GM06990 (cell line): ENCODE measurements around the gene PLPP6.
A peak's percentile ranks its signal among the peaks of the same experiment; 100 is the strongest.
"Not testable (repeated sequence)": the region's sequence is repeated elsewhere in the genome, so short reads cannot be mapped to it uniquely, and the experiment has no call there.

Source experiments
- DNase-seq: peaks from one replicate; pipeline ENCODE4 v3.0.0-alpha.2; 2011; ENCODE audit not compliant: insufficient read length; ENCODE audit errors: extremely low read depth
- H3K27me3 ChIP-seq: replicated peaks from 2 replicates; pipeline ENCODE4 v1.6.0; 2011; ENCODE audit warnings: low read length; ENCODE audit not compliant: control insufficient read depth, insufficient read depth
- H3K36me3 ChIP-seq: 2 replicates; pipeline ENCODE4 v1.5.1; 2011; ENCODE audit warnings: low read length; ENCODE audit not compliant: control insufficient read depth, insufficient read depth
- H3K4me3 ChIP-seq: replicated peaks from 2 replicates; pipeline ENCODE4 v1.5.1; 2011; ENCODE audit warnings: low read depth, mild to moderate bottlenecking, control low read depth, low read length
- CTCF ChIP-seq: IDR thresholded peaks from 2 replicates; pipeline ENCODE4 v1.5.1; 2011; ENCODE audit warnings: low read length, control low read depth, mild to moderate bottlenecking, inconsistent platforms; ENCODE audit not compliant: insufficient read depth, poor library complexity, severe bottlenecking

The PLPP6 gene

GRCh38 chr9:4639420-4639819 is 22.7 kb upstream of the PLPP6 start:
- Histone ChIP-seq H3K4me3 (no peak overlapping the region), H3K27me3 (no peaks in the 10 kb centered on the region), H3K36me3 (no peaks in the 10 kb centered on the region)
- TF ChIP-seq CTCF: no peak
- no peak for DNase-seq

- DNase-seq: no peak
- H3K27me3 ChIP-seq: no peaks in the 10 kb centered on the region
- H3K4me3 ChIP-seq: no peak overlapping the region
- no peaks in the 10 kb centered on the region for H3K36me3 ChIP-seq
- TF ChIP-seq CTCF: peak; percentile 12
Measured at GRCh38 chr9:4640027-4640426, 22.1 kb upstream of the PLPP6 start.

- no peak for TF ChIP-seq CTCF
- H3K27me3 ChIP-seq: no peaks in the 10 kb centered on the region
- DNase-seq: no peak
- H3K4me3 ChIP-seq: no peak overlapping the region
- H3K36me3 ChIP-seq: no peaks in the 10 kb centered on the region
Measured at GRCh38 chr9:4642351-4642750, 19.7 kb upstream of the PLPP6 start.

GRCh38 chr9:4654084-4654483 is 8.0 kb upstream of the PLPP6 start:
- no peak for TF ChIP-seq CTCF
- Histone ChIP-seq H3K36me3 (no peaks in the 10 kb centered on the region), H3K27me3 (no peaks in the 10 kb centered on the region), H3K4me3 (no peak overlapping the region)
- no peak for DNase-seq

DNA sequence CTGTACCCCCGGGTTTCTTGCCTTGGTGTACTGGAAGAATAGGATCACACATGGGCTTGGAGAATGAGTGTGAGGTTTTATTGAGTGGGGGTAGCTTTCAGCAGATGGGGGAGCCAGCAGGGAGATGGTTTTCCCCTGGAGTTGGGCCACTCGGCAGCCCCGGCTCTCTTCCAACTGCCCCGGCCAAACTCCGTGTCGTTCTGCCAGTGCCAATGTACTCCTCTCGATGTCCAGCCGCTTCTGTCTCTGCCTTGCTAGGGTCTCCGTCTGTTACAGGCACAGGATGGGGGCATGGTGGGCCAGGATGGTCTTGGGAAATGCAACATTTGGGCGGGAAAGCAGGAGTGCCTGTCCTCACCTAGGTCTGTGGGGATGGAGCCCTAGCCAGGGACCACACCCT is 7.6 kb upstream of the PLPP6 start:
- TF ChIP-seq CTCF: no peak
- H3K36me3 ChIP-seq: no peaks in the 10 kb centered on the region

DNA sequence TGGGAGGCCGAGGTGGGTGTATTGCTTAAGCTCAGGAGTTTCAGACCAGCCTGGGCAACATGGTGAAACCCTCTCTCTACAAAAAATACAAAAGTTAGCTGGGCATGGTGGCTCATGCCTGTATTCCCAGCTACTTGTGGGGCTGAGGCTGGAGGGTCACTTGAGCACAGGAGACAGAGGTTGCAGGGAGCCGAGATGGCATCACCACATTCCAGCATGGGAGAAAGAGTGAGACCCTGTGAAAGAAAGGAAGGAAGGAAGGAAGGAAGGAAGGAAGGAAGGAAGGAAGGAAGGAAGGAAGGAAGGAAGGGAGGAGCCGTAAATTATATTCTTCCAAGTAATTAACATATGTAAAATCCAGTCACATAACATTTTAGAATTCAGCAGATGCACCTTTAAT is 5.9 kb upstream of the PLPP6 start:
- H3K36me3 ChIP-seq, DNase-seq, H3K27me3 ChIP-seq, H3K4me3 ChIP-seq: not testable (repeated sequence)

More for the DNA sequence above, 7.6 kb upstream of the PLPP6 start:
- Histone ChIP-seq H3K27me3 (no peaks in the 10 kb centered on the region), H3K4me3 (no peak overlapping the region)
- no peak for DNase-seq

GRCh38 chr9:4656621-4657020 is 5.5 kb upstream of the PLPP6 start:
- Histone ChIP-seq H3K4me3 (no peak overlapping the region), H3K27me3 (no peaks in the 10 kb centered on the region), H3K36me3 (no peaks in the 10 kb centered on the region)
- no peak for TF ChIP-seq CTCF
- no peak for DNase-seq
